H7 (cell line): ENCODE data around the gene SPACA7. TPM values are rescaled to one million over a fixed set of nuclear protein-coding genes. Genes with fewer than 3 reads are reported as not detected.

Experiments
- DNase-seq: peaks from one replicate; pipeline ENCODE4 v3.0.0; 2012
- H3K27me3 ChIP-seq: 2 replicates; pipeline ENCODE4 v1.6.0; 2011; ENCODE audit warnings: mild to moderate bottlenecking, low read length; ENCODE audit not compliant: control insufficient read depth, insufficient read depth
- H3K36me3 ChIP-seq: replicated peaks from 2 replicates; pipeline ENCODE4 v1.5.1; 2011; ENCODE audit warnings: low read length; ENCODE audit not compliant: control insufficient read depth, insufficient read depth
- H3K4me3 ChIP-seq: 2 replicates; pipeline ENCODE4 v1.5.1; 2011; ENCODE audit warnings: low read depth, mild to moderate bottlenecking, control low read depth, low read length, moderate library complexity; ENCODE audit not compliant: insufficient read depth
- total RNA-seq: library from RNA; depleted of rRNA; stranded (reverse); fragments of >200 nt; shearing (Covaris generic); gene quantifications from 2 replicates; pipeline ENCODE4 v1.2.3, GENCODE V29; 2014; rRNA removed

The SPACA7 gene, protein sequence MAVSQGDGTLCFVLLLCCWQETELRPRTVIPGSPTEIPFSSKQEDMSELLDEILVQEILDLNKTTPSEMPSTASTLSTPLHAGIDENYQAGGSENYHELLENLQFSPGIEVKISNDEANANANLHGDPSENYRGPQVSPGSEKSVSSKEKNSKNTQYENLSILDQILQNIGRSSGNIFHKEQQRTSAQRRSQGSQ
- not detected in 2 replicates for total RNA-seq

DNA sequence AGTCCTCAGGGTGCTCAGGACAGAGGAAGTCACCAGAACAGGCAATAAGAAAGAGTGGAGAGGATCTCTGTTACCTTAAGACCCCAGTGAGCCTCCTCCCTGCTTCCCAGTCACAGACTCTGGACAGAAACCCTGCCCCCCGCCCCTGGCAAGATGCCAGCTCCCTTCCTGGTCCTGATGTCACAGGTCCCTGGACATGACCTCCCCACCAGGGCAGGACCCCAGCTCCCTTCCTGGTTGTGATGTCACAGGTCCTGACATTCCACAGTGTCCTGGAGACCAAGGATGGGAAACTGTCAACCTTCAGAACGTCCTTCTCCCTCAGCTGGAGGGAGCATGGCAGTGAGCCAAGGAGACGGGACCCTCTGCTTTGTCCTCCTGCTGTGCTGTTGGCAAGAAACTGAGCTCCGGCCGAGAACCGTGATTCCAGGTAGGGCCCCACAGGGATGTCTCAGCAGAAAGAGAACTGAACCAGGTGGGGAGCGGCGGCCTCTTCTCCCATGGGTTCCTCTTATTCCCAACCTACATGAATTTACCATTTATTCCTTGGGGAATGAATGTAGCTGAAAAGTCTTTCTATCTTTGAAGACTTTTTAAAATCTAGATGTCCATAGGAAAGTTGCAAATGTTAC, at the start of gene SPACA7:
TSS of gene SPACA7 (plus strand) at position 306 of the 632 bp plus-strand sequence. CDS start at position 337, 31 bp downstream.
- no peaks in the 10 kb centered on the region for H3K36me3 ChIP-seq
- no peak within 1 kb of the TSS for H3K4me3 ChIP-seq
- no peaks in the 10 kb centered on the region for H3K27me3 ChIP-seq
- no peak for DNase-seq

DNA sequence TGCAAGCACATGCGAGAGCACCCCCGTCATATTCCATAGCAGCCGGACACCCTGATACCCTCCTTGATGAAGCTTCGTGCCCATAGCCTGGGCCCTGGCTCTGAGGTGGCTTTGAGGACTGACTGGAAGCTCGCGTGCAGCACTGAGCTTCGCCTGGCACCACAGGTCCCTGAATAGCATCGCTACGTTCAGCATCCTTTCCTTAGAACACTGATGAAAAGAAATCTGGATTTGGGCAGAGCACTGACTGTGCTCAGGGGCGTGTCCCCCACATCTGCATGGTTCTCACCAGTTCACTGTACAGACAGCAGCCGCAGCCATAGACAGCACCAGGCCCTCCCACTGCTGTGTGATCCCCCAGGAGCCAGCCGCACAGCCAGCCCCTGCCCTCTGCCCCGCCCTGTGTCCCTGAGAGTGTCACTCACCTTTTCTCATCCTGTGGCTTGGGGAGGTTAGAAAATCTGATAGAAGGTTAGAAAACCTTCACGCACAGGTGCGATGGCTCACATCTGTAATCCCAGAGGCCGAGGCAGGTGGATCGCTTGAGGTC, 49.3 kb upstream of the SPACA7 start:
- H3K27me3 ChIP-seq = no peaks in the 10 kb centered on the region; the same call in 1 of the 2 replicates

DNA sequence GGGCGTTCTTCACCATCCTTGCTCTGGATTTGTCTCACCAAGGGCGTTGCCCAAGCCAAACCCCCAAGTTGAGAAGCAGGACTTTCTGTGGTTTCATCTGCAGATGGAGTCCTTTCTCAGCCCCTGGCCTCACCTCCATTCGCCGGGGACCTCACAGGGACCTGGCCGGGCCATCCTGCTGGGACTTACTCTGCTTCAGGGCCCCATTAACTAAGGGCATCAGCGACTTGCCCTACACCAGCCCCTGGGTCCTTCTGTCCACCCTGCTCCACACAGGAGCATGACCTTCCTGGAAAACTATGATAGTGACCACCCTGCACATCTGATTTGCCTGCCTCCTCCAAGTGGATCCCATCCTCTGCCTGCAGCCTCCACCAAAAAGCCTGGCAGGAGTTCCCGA, 47.2 kb upstream of the SPACA7 start:
- DNase-seq = peak; percentile 26
- Histone ChIP-seq H3K36me3 (no peaks in the 10 kb centered on the region), H3K27me3 (no peaks in the 10 kb centered on the region), H3K4me3 (no peak overlapping the region)

More for the DNA sequence above, 49.3 kb upstream of the SPACA7 start:
- Histone ChIP-seq H3K36me3 (no peaks in the 10 kb centered on the region), H3K4me3 (no peak overlapping the region)
- peak; percentile 30 for DNase-seq

- peak; percentile 22 for DNase-seq
- H3K4me3 ChIP-seq = no peak overlapping the region
- no peaks in the 10 kb centered on the region for H3K27me3 ChIP-seq
- no peaks in the 10 kb centered on the region for H3K36me3 ChIP-seq
Measured at GRCh38 chr13:112329376-112329775, 46.8 kb upstream of the SPACA7 start.

DNA sequence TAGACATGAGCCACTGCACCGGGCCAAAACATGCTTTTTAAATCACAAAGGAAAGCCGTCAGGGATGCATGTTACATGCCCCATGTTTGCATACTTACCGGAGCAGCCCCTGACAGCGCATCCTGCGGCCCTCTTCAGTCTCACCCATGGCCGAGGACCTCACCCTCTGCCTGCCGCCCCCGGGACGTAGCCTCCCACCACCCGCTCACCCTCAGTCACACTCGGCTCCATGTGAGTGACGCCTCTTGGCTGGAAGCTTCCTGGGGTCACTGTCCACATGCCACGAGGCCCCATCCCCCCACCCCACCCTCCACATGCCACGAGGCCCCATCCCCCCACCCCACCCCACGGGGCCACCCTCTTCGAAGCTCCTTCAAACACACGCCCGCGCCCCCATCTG, 46.1 kb upstream of the SPACA7 start:
- peak; percentile 59 for DNase-seq
- H3K36me3 ChIP-seq = no peaks in the 10 kb centered on the region
- H3K4me3 ChIP-seq = no peak overlapping the region
- H3K27me3 ChIP-seq = no peaks in the 10 kb centered on the region

GRCh38 chr13:112330479-112331381, 45.4 kb upstream of the SPACA7 start:
- DNase-seq = peak; percentile 76
- Histone ChIP-seq H3K36me3 (no peaks in the 10 kb centered on the region), H3K27me3 (no peaks in the 10 kb centered on the region), H3K4me3 (no peak overlapping the region)

DNA sequence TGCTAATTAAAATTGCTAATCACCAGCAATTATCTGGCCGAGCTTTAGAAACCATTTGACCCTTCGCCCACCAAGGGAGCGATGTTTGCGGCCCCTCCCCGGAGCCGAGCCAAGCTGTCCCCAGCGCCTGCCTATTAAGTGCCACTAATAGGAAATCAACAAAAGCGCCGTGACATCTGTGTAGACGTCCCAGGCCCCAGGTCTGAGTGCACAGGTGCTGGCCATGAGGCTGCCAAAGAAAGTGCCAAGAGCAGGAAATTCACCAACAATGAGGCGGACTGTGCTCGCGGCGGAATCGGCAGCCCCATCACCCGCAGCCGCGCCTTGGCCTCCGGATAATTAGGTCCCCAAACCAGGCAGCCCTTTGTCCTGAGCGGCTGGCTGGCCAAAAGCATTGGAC, 44.5 kb upstream of the SPACA7 start:
- Histone ChIP-seq H3K27me3 (no peaks in the 10 kb centered on the region), H3K4me3 (no peak overlapping the region), H3K36me3 (no peaks in the 10 kb centered on the region)
- DNase-seq = peak; percentile 66

- DNase-seq = no peak
- H3K27me3 ChIP-seq = no peaks in the 10 kb centered on the region
- no peaks in the 10 kb centered on the region for H3K36me3 ChIP-seq
- H3K4me3 ChIP-seq = no peak overlapping the region
Measured at GRCh38 chr13:112332727-112333126, 43.4 kb upstream of the SPACA7 start.

- Histone ChIP-seq H3K27me3 (no peaks in the 10 kb centered on the region), H3K4me3 (no peak overlapping the region), H3K36me3 (no peaks in the 10 kb centered on the region)
- no peak for DNase-seq
Measured at GRCh38 chr13:112333756-112334543, 42.2 kb upstream of the SPACA7 start.

GRCh38 chr13:112335135-112335534, 41.0 kb upstream of the SPACA7 start:
- no peaks in the 10 kb centered on the region for H3K36me3 ChIP-seq
- no peak for DNase-seq
- H3K27me3 ChIP-seq = no peaks in the 10 kb centered on the region
- no peak overlapping the region for H3K4me3 ChIP-seq

GRCh38 chr13:112341446-112341845, 34.7 kb upstream of the SPACA7 start:
- DNase-seq = no peak
- Histone ChIP-seq H3K27me3 (0 out of 2 replicates have a peak, but pooled peaks cover 2% of the 10 kb centered on the region), H3K36me3 (no peaks in the 10 kb centered on the region), H3K4me3 (no peak overlapping the region)

DNA sequence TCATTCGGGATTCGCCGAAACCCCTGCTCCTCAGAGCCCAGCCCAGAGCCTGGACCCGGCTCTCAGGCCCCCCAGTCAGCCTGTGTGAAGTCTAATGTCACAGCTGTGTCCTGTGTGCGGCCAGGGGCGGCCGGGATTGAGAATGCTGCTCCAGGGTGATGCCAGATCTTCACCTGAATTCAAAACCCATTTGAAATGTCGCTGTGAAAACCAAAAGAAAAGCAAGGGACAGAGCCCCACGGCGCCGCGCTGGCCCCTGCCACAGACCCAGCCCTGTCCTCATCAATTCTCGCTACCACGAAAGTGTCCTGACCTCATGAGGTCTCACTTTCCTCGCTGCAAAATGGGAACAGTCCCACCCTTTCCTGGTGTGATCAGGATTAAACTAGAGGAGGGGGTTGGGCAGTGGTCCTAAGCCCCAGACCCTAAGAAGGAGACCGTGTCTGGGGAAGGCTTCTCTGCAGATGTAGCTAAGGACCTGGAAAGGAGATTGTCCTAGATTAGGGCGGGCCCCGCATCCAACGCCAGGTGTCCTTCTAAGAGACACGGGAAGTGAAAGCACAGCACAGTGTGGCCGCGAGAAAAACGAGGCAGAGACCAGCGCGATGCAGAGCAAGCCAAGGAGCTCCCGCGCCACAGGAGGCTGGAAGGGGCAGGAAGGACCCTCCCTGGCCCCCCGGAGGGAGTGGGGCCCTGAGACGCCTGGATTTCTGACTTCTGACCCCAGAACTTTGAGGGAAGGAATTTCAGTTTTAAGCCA, 34.0 kb upstream of the SPACA7 start:
- Histone ChIP-seq H3K27me3 (0 out of 2 replicates have a peak, but pooled peaks cover 2% of the 10 kb centered on the region), H3K36me3 (no peaks in the 10 kb centered on the region), H3K4me3 (no peak overlapping the region)
- DNase-seq = no peak

DNA sequence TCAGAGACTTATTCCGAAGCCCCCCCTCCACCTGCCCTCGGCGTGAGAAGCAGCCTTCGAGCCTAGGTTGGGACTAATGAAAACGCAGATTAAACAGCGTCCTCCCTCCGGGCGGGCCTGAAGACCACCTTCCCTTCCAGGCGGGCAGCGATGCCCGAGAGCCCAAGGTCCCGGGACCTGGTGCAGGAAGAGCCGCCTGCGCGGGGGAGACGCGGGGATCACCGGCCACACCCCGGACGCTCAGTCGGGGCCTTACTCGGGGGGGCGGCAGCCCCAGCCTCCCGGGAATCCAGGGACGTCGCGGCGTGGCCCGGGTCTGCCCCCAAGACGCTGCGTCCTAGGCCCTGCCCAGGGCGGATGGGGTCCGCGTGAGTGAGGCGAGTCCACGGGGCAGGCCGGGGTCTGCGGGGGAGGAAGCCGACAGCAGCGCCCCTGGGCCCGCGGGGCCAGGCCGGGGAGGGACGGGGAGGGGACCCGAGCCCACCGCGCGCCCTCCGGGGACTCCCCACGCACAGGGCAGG, 33.3 kb upstream of the SPACA7 start:
- DNase-seq = no peak
- no peaks in the 10 kb centered on the region for H3K36me3 ChIP-seq
- H3K27me3 ChIP-seq = 0 out of 2 replicates have a peak, but pooled peaks cover 2% of the 10 kb centered on the region
- H3K4me3 ChIP-seq = no peak overlapping the region
